ENCODE measurements around the gene TBX21. TPM values are rescaled to one million over a fixed set of nuclear protein-coding genes. Genes with fewer than 3 reads are reported as not detected.

Gene TBX21
- total and polyA plus RNA-seq, 12 donors = 0.07 to 2.0 (median 0.21) TPM; not detected in 4

- ATAC-seq = no peak
- peaks cover 0 to 48% (median 0%) of the 10 kb centered on the region in 9 donors for H3K4me1 ChIP-seq
- H3K4me3 ChIP-seq = no peak overlapping the region
- WGBS, 2 donors = 74 to 78% methylated on average over 9 of the region's 9 CpGs
- intact Hi-C loops (cut with DNase I) = no loop called here
- no peak for TF ChIP-seq CTCF (IDR thresholded peaks at IDR 0.05)
- no peaks in the 10 kb centered on the region for H3K9me3 ChIP-seq
- peak overlapping the region in 1 of 10 donors; percentile 36 for H3K27ac ChIP-seq
- H3K36me3 ChIP-seq = no peaks in the 10 kb centered on the region
- peaks cover 11 to 76% (median 66%) of the 10 kb centered on the region in 7 donors for H3K27me3 ChIP-seq
- DNase-seq = no peak
These were observed 13.5 kb upstream of the TBX21 start for GRCh38 chr17:47719411-47720152.

GRCh38 chr17:47720196-47720595, 12.8 kb upstream of the TBX21 start:
- WGBS, 2 donors = 60 to 65% methylated on average over 11 of the region's 11 CpGs
- no peak overlapping the region for H3K27ac ChIP-seq
- intact Hi-C loops (cut with DNase I) = no loop called here
- peaks cover 0 to 48% (median 0%) of the 10 kb centered on the region in 9 donors for H3K4me1 ChIP-seq
- no peaks in the 10 kb centered on the region for H3K9me3 ChIP-seq
- peaks cover 11 to 79% (median 71%) of the 10 kb centered on the region in 7 donors for H3K27me3 ChIP-seq
- TF ChIP-seq CTCF (IDR thresholded peaks at IDR 0.05) = no peak
- no peak for ATAC-seq
- no peak for DNase-seq
- no peak overlapping the region for H3K4me3 ChIP-seq
- no peaks in the 10 kb centered on the region for H3K36me3 ChIP-seq

GRCh38 chr17:47720754-47721533, 12.1 kb upstream of the TBX21 start:
- H3K4me1 ChIP-seq = peaks cover 0 to 48% (median 0%) of the 10 kb centered on the region in 9 donors
- no peak for DNase-seq
- intact Hi-C loops (cut with DNase I) = no loop called here
- H3K4me3 ChIP-seq = no peak overlapping the region
- peak in 4 of 8 donors; percentile 25 to 46 (median 30) for ATAC-seq
- WGBS, 2 donors = 7% methylated on average over 36 of the region's 36 CpGs
- H3K27ac ChIP-seq = no peak overlapping the region
- peaks cover 11 to 86% (median 78%) of the 10 kb centered on the region in 7 donors for H3K27me3 ChIP-seq
- no peaks in the 10 kb centered on the region for H3K9me3 ChIP-seq
- no peak for TF ChIP-seq CTCF (IDR thresholded peaks at IDR 0.05)
- no peaks in the 10 kb centered on the region for H3K36me3 ChIP-seq

- H3K27ac ChIP-seq = no peak overlapping the region
- no peak overlapping the region for H3K4me3 ChIP-seq
- no peak for DNase-seq
- no peak for TF ChIP-seq CTCF (IDR thresholded peaks at IDR 0.05)
- no peak for ATAC-seq
- no peaks in the 10 kb centered on the region for H3K9me3 ChIP-seq
- peaks cover 11 to 91% (median 79%) of the 10 kb centered on the region in 7 donors for H3K27me3 ChIP-seq
- H3K36me3 ChIP-seq = no peaks in the 10 kb centered on the region
- peaks cover 0 to 48% (median 0%) of the 10 kb centered on the region in 9 donors for H3K4me1 ChIP-seq
- 42 to 46% methylated on average over 8 of the region's 8 CpGs for WGBS, 2 donors
- intact Hi-C loops (cut with DNase I) = no loop called here
These were observed 11.3 kb upstream of the TBX21 start for GRCh38 chr17:47721725-47722124.

All from heart right ventricle (tissue), 16 donors.